ENCODE measurements around the gene LRRC3. TPM values are rescaled to one million over a fixed set of nuclear protein-coding genes. Genes with fewer than 3 reads are reported as not detected.

The LRRC3 gene
- total RNA-seq, 1 experiment from 2014 or later: not detected

- Histone ChIP-seq H3K27ac (no peak overlapping the region), H3K36me3 (no peaks in the 10 kb centered on the region)
- no peak for DNase-seq
Observed at GRCh38 chr21:44483288-44484237, 28.3 kb downstream of the LRRC3 start.

GRCh38 chr21:44484498-44485253, 29.4 kb downstream of the LRRC3 start:
- Histone ChIP-seq H3K27me3 (no peaks in the 10 kb centered on the region), H3K36me3 (no peaks in the 10 kb centered on the region), H3K4me1 (no peaks in the 10 kb centered on the region), H3K9me3 (replicated peaks) (no peaks in the 10 kb centered on the region), H3K4me3 (no peak overlapping the region), H3K27ac (no peak overlapping the region)
- no peak for DNase-seq

More at GRCh38 chr21:44483288-44484237, 28.3 kb downstream of the LRRC3 start:
- Histone ChIP-seq H3K4me1 (no peaks in the 10 kb centered on the region), H3K4me3 (no peak overlapping the region), H3K27me3 (no peaks in the 10 kb centered on the region), H3K9me3 (replicated peaks) (no peaks in the 10 kb centered on the region)

GRCh38 chr21:44485254-44485793, 30.0 kb downstream of the LRRC3 start:
- no peaks in the 10 kb centered on the region for H3K36me3 ChIP-seq

GRCh38 chr21:44485796-44486195, 30.5 kb downstream of the LRRC3 start:
- no peaks in the 10 kb centered on the region for H3K9me3 ChIP-seq (replicated peaks)
- no peak overlapping the region for H3K27ac ChIP-seq
- H3K4me3 ChIP-seq: no peak overlapping the region
- no peaks in the 10 kb centered on the region for H3K27me3 ChIP-seq
- no peaks in the 10 kb centered on the region for H3K4me1 ChIP-seq
- H3K36me3 ChIP-seq: no peaks in the 10 kb centered on the region
- no peak for DNase-seq

More at GRCh38 chr21:44485254-44485793, 30.0 kb downstream of the LRRC3 start:
- no peaks in the 10 kb centered on the region for H3K9me3 ChIP-seq (replicated peaks)
- no peaks in the 10 kb centered on the region for H3K27me3 ChIP-seq
- H3K27ac ChIP-seq: no peak overlapping the region
- H3K4me1 ChIP-seq: no peaks in the 10 kb centered on the region
- DNase-seq: no peak
- H3K4me3 ChIP-seq: no peak overlapping the region

GRCh38 chr21:44486302-44486701, 31.0 kb downstream of the LRRC3 start:
- Histone ChIP-seq H3K27me3 (no peaks in the 10 kb centered on the region), H3K27ac (no peak overlapping the region), H3K36me3 (no peaks in the 10 kb centered on the region), H3K9me3 (replicated peaks) (no peaks in the 10 kb centered on the region), H3K4me3 (no peak overlapping the region), H3K4me1 (no peaks in the 10 kb centered on the region)
- no peak for DNase-seq

- Histone ChIP-seq H3K4me1 (no peaks in the 10 kb centered on the region), H3K27ac (no peak overlapping the region), H3K4me3 (no peak overlapping the region), H3K9me3 (replicated peaks) (no peaks in the 10 kb centered on the region), H3K36me3 (no peaks in the 10 kb centered on the region), H3K27me3 (no peaks in the 10 kb centered on the region)
- DNase-seq: peak; percentile 44 to 61
Observed at GRCh38 chr21:44487831-44488230, 32.5 kb downstream of the LRRC3 start.

GRCh38 chr21:44489962-44490361, 34.7 kb downstream of the LRRC3 start:
- Histone ChIP-seq H3K27ac (no peak overlapping the region), H3K9me3 (replicated peaks) (no peaks in the 10 kb centered on the region), H3K36me3 (no peaks in the 10 kb centered on the region), H3K4me3 (no peak overlapping the region), H3K4me1 (no peaks in the 10 kb centered on the region), H3K27me3 (no peaks in the 10 kb centered on the region)
- DNase-seq: peak in 1 of 2 experiments; percentile 36

GRCh38 chr21:44490405-44490804, 35.1 kb downstream of the LRRC3 start:
- Histone ChIP-seq H3K36me3 (no peaks in the 10 kb centered on the region), H3K27ac (no peak overlapping the region), H3K4me1 (no peaks in the 10 kb centered on the region), H3K27me3 (no peaks in the 10 kb centered on the region), H3K9me3 (replicated peaks) (no peaks in the 10 kb centered on the region), H3K4me3 (no peak overlapping the region)
- DNase-seq: no peak

GRCh38 chr21:44490816-44491215, 35.5 kb downstream of the LRRC3 start:
- Histone ChIP-seq H3K27me3 (no peaks in the 10 kb centered on the region), H3K4me3 (no peak overlapping the region), H3K27ac (no peak overlapping the region), H3K36me3 (no peaks in the 10 kb centered on the region), H3K9me3 (replicated peaks) (no peaks in the 10 kb centered on the region), H3K4me1 (no peaks in the 10 kb centered on the region)
- no peak for DNase-seq

GRCh38 chr21:44492567-44493385, 37.5 kb downstream of the LRRC3 start:
- no peaks in the 10 kb centered on the region for H3K9me3 ChIP-seq (replicated peaks)
- no peaks in the 10 kb centered on the region for H3K4me1 ChIP-seq

GRCh38 chr21:44494418-44494817, 39.1 kb downstream of the LRRC3 start:
- H3K4me3 ChIP-seq: no peak overlapping the region
- H3K36me3 ChIP-seq: no peaks in the 10 kb centered on the region
- H3K27ac ChIP-seq: no peak overlapping the region
- 0 out of 2 replicates have a peak, but pooled peaks cover 7% of the 10 kb centered on the region for H3K27me3 ChIP-seq
- DNase-seq: no peak
- no peaks in the 10 kb centered on the region for H3K9me3 ChIP-seq (replicated peaks)
- no peaks in the 10 kb centered on the region for H3K4me1 ChIP-seq

More at GRCh38 chr21:44492567-44493385, 37.5 kb downstream of the LRRC3 start:
- H3K27ac ChIP-seq: no peak overlapping the region
- H3K36me3 ChIP-seq: no peaks in the 10 kb centered on the region
- H3K27me3 ChIP-seq: no peaks in the 10 kb centered on the region
- H3K4me3 ChIP-seq: no peak overlapping the region
- DNase-seq: no peak

GRCh38 chr21:44494956-44495355, 39.6 kb downstream of the LRRC3 start:
- H3K27me3 ChIP-seq: 0 out of 2 replicates have a peak, but pooled peaks cover 7% of the 10 kb centered on the region
- no peak overlapping the region for H3K4me3 ChIP-seq
- no peak for DNase-seq
- H3K27ac ChIP-seq: no peak overlapping the region
- H3K9me3 ChIP-seq (replicated peaks): no peaks in the 10 kb centered on the region
- no peaks in the 10 kb centered on the region for H3K4me1 ChIP-seq
- H3K36me3 ChIP-seq: no peaks in the 10 kb centered on the region

- H3K36me3 ChIP-seq: no peaks in the 10 kb centered on the region
- no peaks in the 10 kb centered on the region for H3K4me1 ChIP-seq
- no peak overlapping the region for H3K4me3 ChIP-seq
- H3K27ac ChIP-seq: no peak overlapping the region
- no peaks in the 10 kb centered on the region for H3K9me3 ChIP-seq (replicated peaks)
- H3K27me3 ChIP-seq: 0 out of 2 replicates have a peak, but pooled peaks cover 12% of the 10 kb centered on the region
- no peak for DNase-seq
Observed at GRCh38 chr21:44495611-44496563, 40.6 kb downstream of the LRRC3 start.
